ENCODE data around the gene SCYL1. TPM values are rescaled to one million over a fixed set of nuclear protein-coding genes. Genes with fewer than 3 reads are reported as not detected.

Gene SCYL1
- total RNA-seq, 4 donors from 2014 or later, result 70.6 to 97.6 (median 89.2) TPM

DNA sequence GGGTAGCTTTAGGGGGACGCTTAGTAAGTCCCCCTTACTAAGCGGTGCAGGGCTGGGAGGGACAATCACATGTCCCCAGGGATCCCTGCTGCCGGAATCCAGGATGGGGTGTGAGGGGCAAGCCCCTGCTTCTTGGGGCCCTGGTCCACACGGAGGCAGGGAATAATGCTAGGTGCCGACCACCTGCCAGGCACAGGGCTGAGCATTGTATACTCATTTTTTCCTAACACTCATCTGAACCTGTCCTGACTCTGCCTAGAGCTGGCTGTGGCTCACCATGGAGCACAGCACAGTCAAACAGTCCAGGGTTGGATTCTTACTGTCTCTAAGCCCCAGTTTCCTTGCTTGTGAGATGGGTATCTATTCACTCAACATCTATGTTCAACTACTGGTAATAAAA lies 34.7 kb downstream of the SCYL1 start:
- WGBS, 2 donors (ENCODE audit: low coverage in 1 of 2), result 17% methylated on average over 2 of the region's 5 CpGs; no CpG with 5 or more reads in 1 of the 2 donors
- no peak for ATAC-seq
- H3K36me3 ChIP-seq, result no peaks in the 10 kb centered on the region
- no peaks in the 10 kb centered on the region for H3K27me3 ChIP-seq
- H3K4me3 ChIP-seq, result no peak overlapping the region
- H3K9me3 ChIP-seq, result no peaks in the 10 kb centered on the region
- TF ChIP-seq, protein P1, sequence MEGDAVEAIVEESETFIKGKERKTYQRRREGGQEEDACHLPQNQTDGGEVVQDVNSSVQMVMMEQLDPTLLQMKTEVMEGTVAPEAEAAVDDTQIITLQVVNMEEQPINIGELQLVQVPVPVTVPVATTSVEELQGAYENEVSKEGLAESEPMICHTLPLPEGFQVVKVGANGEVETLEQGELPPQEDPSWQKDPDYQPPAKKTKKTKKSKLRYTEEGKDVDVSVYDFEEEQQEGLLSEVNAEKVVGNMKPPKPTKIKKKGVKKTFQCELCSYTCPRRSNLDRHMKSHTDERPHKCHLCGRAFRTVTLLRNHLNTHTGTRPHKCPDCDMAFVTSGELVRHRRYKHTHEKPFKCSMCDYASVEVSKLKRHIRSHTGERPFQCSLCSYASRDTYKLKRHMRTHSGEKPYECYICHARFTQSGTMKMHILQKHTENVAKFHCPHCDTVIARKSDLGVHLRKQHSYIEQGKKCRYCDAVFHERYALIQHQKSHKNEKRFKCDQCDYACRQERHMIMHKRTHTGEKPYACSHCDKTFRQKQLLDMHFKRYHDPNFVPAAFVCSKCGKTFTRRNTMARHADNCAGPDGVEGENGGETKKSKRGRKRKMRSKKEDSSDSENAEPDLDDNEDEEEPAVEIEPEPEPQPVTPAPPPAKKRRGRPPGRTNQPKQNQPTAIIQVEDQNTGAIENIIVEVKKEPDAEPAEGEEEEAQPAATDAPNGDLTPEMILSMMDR (IDR thresholded peaks at IDR 0.05), result no peak
- TF ChIP-seq EP300 (IDR thresholded peaks at IDR 0.05), result no peak
- TF ChIP-seq POLR2AphosphoS5 (IDR thresholded peaks at IDR 0.05), result no peak
- no peak for TF ChIP-seq POLR2A (IDR thresholded peaks at IDR 0.05)
- peak overlapping the region; percentile 90 to 100 (median 98) for H3K27ac ChIP-seq
- H3K4me1 ChIP-seq, result peaks cover 0 to 62% (median 49%) of the 10 kb centered on the region in 3 donors

DNA sequence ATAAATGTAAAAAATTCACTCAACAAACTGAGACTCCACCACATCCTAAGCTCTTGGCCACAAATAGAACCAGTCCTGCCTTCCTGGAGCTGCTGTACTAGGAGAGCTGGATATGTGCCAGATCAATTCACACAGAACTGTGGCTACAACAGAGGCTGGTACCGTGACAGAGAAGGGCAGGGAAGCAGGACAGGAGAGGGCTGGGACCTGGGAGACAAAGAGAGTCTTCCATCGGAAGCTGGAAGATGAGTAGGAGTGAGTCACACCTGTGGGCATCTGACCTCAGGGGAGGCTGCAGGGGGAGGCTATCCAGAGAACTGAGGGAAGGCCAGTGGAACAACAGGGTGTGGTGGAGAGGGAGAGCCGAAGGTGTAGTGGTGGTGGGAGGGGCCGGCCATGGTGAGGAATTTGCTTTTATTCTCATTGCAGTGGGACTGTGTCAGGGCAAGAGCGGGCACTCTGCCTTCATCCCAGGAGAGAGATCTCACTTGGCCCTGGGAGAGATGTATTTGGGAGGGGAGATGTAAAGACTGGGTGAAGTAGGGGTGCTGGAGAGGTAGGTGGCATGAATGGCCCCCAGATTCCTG lies 35.2 kb downstream of the SCYL1 start:
- peaks cover 0 to 56% (median 44%) of the 10 kb centered on the region in 3 donors for H3K4me1 ChIP-seq
- no peaks in the 10 kb centered on the region for H3K9me3 ChIP-seq
- H3K27ac ChIP-seq, result peak overlapping the region; percentile 90 to 100 (median 98)
- H3K4me3 ChIP-seq, result no peak overlapping the region
- TF ChIP-seq, protein P1 (IDR thresholded peaks at IDR 0.05), result no peak
- TF ChIP-seq EP300 (IDR thresholded peaks at IDR 0.05) (no peak), POLR2A (IDR thresholded peaks at IDR 0.05) (no peak), POLR2AphosphoS5 (IDR thresholded peaks at IDR 0.05) (no peak)
- no peak for ATAC-seq
- H3K36me3 ChIP-seq, result no peaks in the 10 kb centered on the region
- 39 to 80% methylated on average over 1 to 5 of the region's 5 CpGs for WGBS, 2 donors (ENCODE audit: low coverage in 1 of 2)
- no peaks in the 10 kb centered on the region for H3K27me3 ChIP-seq

DNA sequence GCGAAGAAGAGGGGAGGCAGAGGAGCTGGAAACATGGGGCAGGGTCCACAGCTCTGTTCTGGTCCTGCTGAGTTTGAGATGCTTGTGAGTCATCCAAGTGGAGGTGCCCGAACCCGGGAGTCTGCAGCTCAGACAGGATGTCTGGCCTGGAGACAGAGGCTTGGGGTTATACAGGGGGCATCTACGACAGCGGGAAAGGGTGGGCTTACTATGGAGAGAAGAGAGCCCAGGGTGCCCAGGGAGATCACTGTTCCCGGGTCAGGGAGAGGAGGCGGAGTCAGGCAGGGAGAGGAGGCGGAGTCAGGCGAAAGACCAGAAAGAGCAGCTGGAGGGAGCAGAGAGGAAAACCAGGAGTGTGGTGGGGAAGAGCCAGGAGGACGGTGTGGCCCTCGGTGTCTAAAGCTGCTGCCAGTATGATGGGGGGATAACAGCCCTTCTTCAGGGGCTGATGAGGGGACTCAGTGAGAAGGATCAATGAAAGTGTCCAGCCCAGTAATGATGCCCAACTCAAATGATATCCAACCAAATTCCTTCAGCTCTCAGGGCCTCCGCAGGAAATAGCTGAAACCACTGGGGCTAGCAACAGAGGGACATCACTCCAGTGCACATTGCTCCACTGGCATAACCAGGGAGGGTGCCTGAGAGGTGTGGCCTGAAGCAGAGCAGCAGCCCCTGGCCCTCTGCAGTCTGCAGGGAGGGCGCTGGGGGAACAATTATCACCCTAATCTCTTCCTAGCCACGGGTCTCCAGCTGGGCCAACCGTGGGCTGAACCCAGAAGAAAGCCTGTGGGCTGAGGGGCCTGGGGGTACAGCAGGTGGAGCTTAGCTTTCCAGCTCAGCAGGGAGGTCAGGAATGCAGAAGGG lies 35.9 kb downstream of the SCYL1 start:
- H3K9me3 ChIP-seq, result no peaks in the 10 kb centered on the region
- no peaks in the 10 kb centered on the region for H3K36me3 ChIP-seq
- WGBS, 2 donors (ENCODE audit: low coverage in 1 of 2), result 15 to 26% methylated on average over 5 to 14 of the region's 15 CpGs
- peak; percentile 7 for ATAC-seq
- no peaks in the 10 kb centered on the region for H3K27me3 ChIP-seq
- TF ChIP-seq POLR2AphosphoS5 (IDR thresholded peaks at IDR 0.05) (no peak), POLR2A (IDR thresholded peaks at IDR 0.05) (no peak), EP300 (IDR thresholded peaks at IDR 0.05) (no peak)
- TF ChIP-seq, protein P1 (IDR thresholded peaks at IDR 0.05), result no peak
- H3K4me1 ChIP-seq, result peaks cover 0 to 54% (median 37%) of the 10 kb centered on the region in 3 donors
- peak overlapping the region; percentile 6 to 100 (median 98) for H3K27ac ChIP-seq
- H3K4me3 ChIP-seq, result no peak overlapping the region

DNA sequence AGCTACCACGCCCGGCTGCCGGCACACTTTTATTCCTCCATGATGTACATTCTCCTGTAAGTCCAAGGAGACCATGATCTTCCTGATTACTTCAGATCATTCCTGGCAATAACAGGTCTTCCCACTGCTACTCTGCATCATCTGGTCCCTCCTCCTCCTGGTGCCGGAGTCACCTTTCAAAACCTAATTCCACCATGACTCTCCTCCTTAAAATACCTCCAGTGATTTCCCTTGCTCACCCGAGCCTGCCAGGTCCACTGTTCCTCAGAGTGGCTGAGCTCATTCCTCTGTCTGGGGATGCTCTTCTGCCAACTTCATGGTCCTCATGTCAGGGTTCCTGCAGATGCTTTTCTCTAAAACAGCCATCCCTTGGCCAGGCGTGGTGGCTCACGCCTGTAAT lies 37.1 kb downstream of the SCYL1 start:
- TF ChIP-seq POLR2AphosphoS5 (IDR thresholded peaks at IDR 0.05), result no peak
- peaks cover 0 to 54% (median 26%) of the 10 kb centered on the region in 3 donors for H3K4me1 ChIP-seq
- H3K27ac ChIP-seq, result no peak overlapping the region

DNA sequence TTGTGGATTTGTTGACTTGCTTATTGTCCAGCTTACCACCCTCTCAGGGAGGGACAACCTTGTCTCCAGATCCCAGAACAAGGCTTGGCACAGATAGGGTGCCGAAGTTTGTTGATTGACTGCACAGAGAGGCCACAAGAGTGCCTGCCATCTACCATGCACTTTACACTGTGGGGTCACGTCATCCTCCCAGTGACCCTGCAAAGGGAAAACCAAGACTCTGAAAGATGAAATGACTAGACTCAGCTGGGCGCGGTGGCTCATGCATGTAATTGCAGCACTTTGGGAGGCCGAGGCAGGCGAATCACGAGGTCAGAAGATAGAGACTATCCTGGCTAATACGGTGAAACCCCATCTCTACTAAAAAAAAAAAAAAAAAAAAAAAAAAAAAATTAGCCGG lies 37.9 kb downstream of the SCYL1 start:
- TF ChIP-seq POLR2A (IDR thresholded peaks at IDR 0.05) (no peak), POLR2AphosphoS5 (IDR thresholded peaks at IDR 0.05) (no peak), EP300 (IDR thresholded peaks at IDR 0.05) (no peak)
- TF ChIP-seq, protein P1 (IDR thresholded peaks at IDR 0.05), result no peak
- no peaks in the 10 kb centered on the region for H3K36me3 ChIP-seq
- ATAC-seq, result no peak
- 75 to 80% methylated on average over 1 to 2 of the region's 9 CpGs for WGBS, 2 donors (ENCODE audit: low coverage in 1 of 2)
- no peak overlapping the region for H3K27ac ChIP-seq
- H3K4me1 ChIP-seq, result peaks cover 0 to 55% (median 26%) of the 10 kb centered on the region in 3 donors
- no peak overlapping the region for H3K4me3 ChIP-seq
- H3K27me3 ChIP-seq, result no peaks in the 10 kb centered on the region
- no peaks in the 10 kb centered on the region for H3K9me3 ChIP-seq

More for the DNA sequence above, 37.1 kb downstream of the SCYL1 start:
- no peak for ATAC-seq
- no peaks in the 10 kb centered on the region for H3K27me3 ChIP-seq
- H3K9me3 ChIP-seq, result no peaks in the 10 kb centered on the region
- WGBS, 2 donors (ENCODE audit: low coverage in 1 of 2), result 92 to 93% methylated on average over 4 to 5 of the region's 7 CpGs
- no peaks in the 10 kb centered on the region for H3K36me3 ChIP-seq
- no peak overlapping the region for H3K4me3 ChIP-seq
